GM21515 (cell line): ENCODE results near the gene ATP12A.

Experiments
- ATAC-seq: cut with Tn5 transposase; IDR thresholded peaks from one replicate; pipeline ENCODE4 v1.9.1; 2021; ENCODE audit not compliant: unreplicated experiment

ATP12A gene

GRCh38 chr13:24684600-24684998 is 4.4 kb downstream of the ATP12A start:
- ATAC-seq, result no peak

GRCh38 chr13:24685314-24685713 is 5.1 kb downstream of the ATP12A start:
- ATAC-seq, result no peak

- no peak for ATAC-seq
These were observed 7.4 kb downstream of the ATP12A start for GRCh38 chr13:24687611-24688010.

GRCh38 chr13:24688111-24688510 is 7.9 kb downstream of the ATP12A start:
- no peak for ATAC-seq

- no peak for ATAC-seq
These were observed 8.7 kb downstream of the ATP12A start for GRCh38 chr13:24688950-24689349.

GRCh38 chr13:24691381-24691780 is 11.2 kb downstream of the ATP12A start:
- no peak for ATAC-seq

GRCh38 chr13:24692561-24692960 is 12.4 kb downstream of the ATP12A start:
- no peak for ATAC-seq

- no peak for ATAC-seq
These were observed 13.8 kb downstream of the ATP12A start for GRCh38 chr13:24693862-24694471.

- ATAC-seq, result no peak
These were observed 14.7 kb downstream of the ATP12A start for GRCh38 chr13:24694907-24695306.

- ATAC-seq, result no peak
These were observed 18.5 kb downstream of the ATP12A start for GRCh38 chr13:24698686-24699085.

- ATAC-seq, result no peak
These were observed 19.3 kb downstream of the ATP12A start for GRCh38 chr13:24699541-24699940.

GRCh38 chr13:24700539-24700938 is 20.3 kb downstream of the ATP12A start:
- no peak for ATAC-seq

GRCh38 chr13:24706886-24707585 is 26.8 kb downstream of the ATP12A start:
- no peak for ATAC-seq

- peak; percentile 78 for ATAC-seq
These were observed 29.1 kb downstream of the ATP12A start for GRCh38 chr13:24709186-24709913.

GRCh38 chr13:24713022-24713421 is 32.8 kb downstream of the ATP12A start:
- ATAC-seq, result no peak

- ATAC-seq, result no peak
These were observed 35.8 kb downstream of the ATP12A start for GRCh38 chr13:24716011-24716410.

GRCh38 chr13:24716446-24716845 is 36.2 kb downstream of the ATP12A start:
- no peak for ATAC-seq

GRCh38 chr13:24717217-24717616 is 37.0 kb downstream of the ATP12A start:
- no peak for ATAC-seq

GRCh38 chr13:24718192-24718965 is 38.2 kb downstream of the ATP12A start:
- no peak for ATAC-seq

GRCh38 chr13:24719139-24719538 is 38.9 kb downstream of the ATP12A start:
- ATAC-seq, result no peak

GRCh38 chr13:24723206-24723605 is 43.0 kb downstream of the ATP12A start:
- no peak for ATAC-seq
